Parathyroid adenoma (tissue), 2 donors: Measurements from ENCODE around the gene NDUFV3.

Experiments used
- H2AFZ ChIP-seq: fragments of 300-600 bp; sonication (generic); one replicate; pipeline ENCODE4 v1.7.0; 2017; ENCODE audit warnings: antibody characterized with exemption, mild to moderate bottlenecking
- H3K27ac ChIP-seq: fragments of 300-600 bp; sonication (generic); one replicate; pipeline ENCODE4 v1.7.0; 2017
- H3K27me3 ChIP-seq: fragments of 300-600 bp; sonication (generic); one replicate; pipeline ENCODE4 v1.7.0; 2017; ENCODE audit warnings: low read length; ENCODE audit not compliant: control insufficient read depth, insufficient read depth
- H3K36me3 ChIP-seq: fragments of 300-600 bp; sonication (generic); one replicate; pipeline ENCODE4 v1.7.0; 2017; ENCODE audit warnings: low read length; ENCODE audit not compliant: control insufficient read depth, insufficient read depth
- H3K4me1 ChIP-seq: fragments of 300-600 bp; sonication (generic); one replicate; pipeline ENCODE4 v1.7.0; 2017; ENCODE audit warnings: control low read depth
- H3K4me2 ChIP-seq: fragments of 300-600 bp; sonication (generic); one replicate; pipeline ENCODE4 v1.7.0; 2017; ENCODE audit warnings: low read length
- H3K4me3 ChIP-seq: fragments of 300-600 bp; sonication (generic); one replicate; pipeline ENCODE4 v1.7.0; 2017; ENCODE audit warnings: low read depth, low read length
- H3K79me2 ChIP-seq: fragments of 300-600 bp; sonication (generic); one replicate; pipeline ENCODE4 v1.7.0; 2017; ENCODE audit warnings: control low read depth
- H3K9ac ChIP-seq: fragments of 300-600 bp; sonication (generic); one replicate; pipeline ENCODE4 v1.7.0; 2017; ENCODE audit warnings: mild to moderate bottlenecking
- H3K9me3 ChIP-seq: fragments of 300-600 bp; sonication (generic); one replicate; pipeline ENCODE4 v1.7.0; 2017; ENCODE audit warnings: low read length; ENCODE audit not compliant: control insufficient read depth
- TF ChIP-seq, protein P1 (sequence below): fragments of 300-600 bp; sonication (generic); IDR thresholded peaks from one replicate; pipeline ENCODE4 v1.7.0; 2017; ENCODE audit warnings: antibody characterized with exemption, mild to moderate bottlenecking
- donor health status: primary hyperparathyroidism.

The NDUFV3 gene

DNA sequence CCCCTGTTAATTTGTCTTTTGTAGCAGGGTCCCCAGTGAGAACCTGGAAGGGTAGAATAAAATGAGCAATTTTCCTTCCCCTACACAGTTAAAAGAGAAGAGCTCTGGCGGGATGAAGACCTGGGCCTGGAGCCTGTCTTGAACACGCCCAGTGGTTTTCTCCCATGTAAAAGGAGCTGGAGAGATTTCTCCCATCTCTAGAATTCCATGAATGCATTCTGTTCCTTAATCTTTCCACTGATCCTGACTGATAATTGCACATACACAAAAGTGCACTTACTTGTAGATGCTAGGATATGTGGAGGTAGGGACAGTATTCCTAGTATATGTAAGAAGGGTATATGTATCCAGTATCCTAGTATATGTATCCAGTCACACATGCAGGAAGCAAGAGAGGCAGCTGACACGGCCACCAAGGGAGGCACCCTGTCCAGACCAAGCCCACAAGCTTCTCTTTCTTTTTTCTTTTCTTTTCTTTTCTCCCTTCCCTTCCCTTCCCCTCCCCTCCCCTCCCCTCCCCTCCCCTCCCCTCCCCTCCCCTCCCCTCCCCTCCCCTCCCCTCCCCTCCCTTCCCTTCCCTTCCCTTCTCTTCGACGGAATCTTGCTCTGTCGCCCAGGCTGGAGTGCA lies 69.4 kb downstream of the NDUFV3 start:
- H3K36me3 ChIP-seq = no peaks in the 10 kb centered on the region
- peaks cover 2% of the 10 kb centered on the region for H3K4me1 ChIP-seq
- no peaks in the 10 kb centered on the region for H3K27me3 ChIP-seq
- no peak overlapping the region for H3K4me3 ChIP-seq
- no peaks in the 10 kb centered on the region for H3K79me2 ChIP-seq
- no peak overlapping the region for H2AFZ ChIP-seq
- no peak overlapping the region for H3K9ac ChIP-seq
- H3K27ac ChIP-seq = no peak overlapping the region
- TF ChIP-seq, protein P1, sequence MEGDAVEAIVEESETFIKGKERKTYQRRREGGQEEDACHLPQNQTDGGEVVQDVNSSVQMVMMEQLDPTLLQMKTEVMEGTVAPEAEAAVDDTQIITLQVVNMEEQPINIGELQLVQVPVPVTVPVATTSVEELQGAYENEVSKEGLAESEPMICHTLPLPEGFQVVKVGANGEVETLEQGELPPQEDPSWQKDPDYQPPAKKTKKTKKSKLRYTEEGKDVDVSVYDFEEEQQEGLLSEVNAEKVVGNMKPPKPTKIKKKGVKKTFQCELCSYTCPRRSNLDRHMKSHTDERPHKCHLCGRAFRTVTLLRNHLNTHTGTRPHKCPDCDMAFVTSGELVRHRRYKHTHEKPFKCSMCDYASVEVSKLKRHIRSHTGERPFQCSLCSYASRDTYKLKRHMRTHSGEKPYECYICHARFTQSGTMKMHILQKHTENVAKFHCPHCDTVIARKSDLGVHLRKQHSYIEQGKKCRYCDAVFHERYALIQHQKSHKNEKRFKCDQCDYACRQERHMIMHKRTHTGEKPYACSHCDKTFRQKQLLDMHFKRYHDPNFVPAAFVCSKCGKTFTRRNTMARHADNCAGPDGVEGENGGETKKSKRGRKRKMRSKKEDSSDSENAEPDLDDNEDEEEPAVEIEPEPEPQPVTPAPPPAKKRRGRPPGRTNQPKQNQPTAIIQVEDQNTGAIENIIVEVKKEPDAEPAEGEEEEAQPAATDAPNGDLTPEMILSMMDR = no peak
- H3K4me2 ChIP-seq = no peak overlapping the region
- no peaks in the 10 kb centered on the region for H3K9me3 ChIP-seq
